Mucosa of rectum (tissue), 2 donors: Measurements from ENCODE around the gene ZNF93.
"Not testable (repeated sequence)": the region's sequence is repeated elsewhere in the genome, so short reads cannot be mapped to it uniquely, and the experiment has no call there.

Experiments used
- H3K27ac ChIP-seq, 2 donors: one replicate each; pipeline ENCODE4 v1.7.0; 2013; ENCODE audit warnings: inconsistent platforms in 2 of 2, low read depth in 2 of 2, low read length in 2 of 2
- H3K27me3 ChIP-seq, 2 donors: one replicate each; pipeline ENCODE4 v1.7.0; 2013; ENCODE audit warnings: low read length in 2 of 2; ENCODE audit not compliant: control insufficient read depth in 2 of 2, insufficient read depth in 2 of 2
- H3K36me3 ChIP-seq, 2 donors: one replicate each; pipeline ENCODE4 v1.7.0; 2013; ENCODE audit warnings: low read length in 2 of 2; ENCODE audit not compliant: control insufficient read depth in 2 of 2, insufficient read depth in 2 of 2
- H3K4me1 ChIP-seq, 2 donors: one replicate each; pipeline ENCODE4 v1.7.0; 2013; ENCODE audit warnings: low read length in 2 of 2, mild to moderate bottlenecking in 1 of 2; ENCODE audit not compliant: control insufficient read depth in 2 of 2, insufficient read depth in 2 of 2
- H3K4me3 ChIP-seq, 2 donors: one replicate each; pipeline ENCODE4 v1.7.0; 2013; ENCODE audit warnings: low read length in 2 of 2
- H3K9ac ChIP-seq, 2 donors: one replicate each; pipeline ENCODE4 v1.7.0; 2013; ENCODE audit warnings: low read length in 2 of 2, low read depth in 1 of 2, mild to moderate bottlenecking in 1 of 2
- H3K9me3 ChIP-seq, 2 donors: one replicate each; pipeline ENCODE4 v1.7.0; 2013; ENCODE audit warnings: low read length in 2 of 2; ENCODE audit not compliant: control insufficient read depth in 2 of 2
- donor health status: healthy.
- donor health status: Normal muscosa, but diverticular disease.

ZNF93 gene

GRCh38 chr19:19933432-19934314 is 32.9 kb downstream of the ZNF93 start:
- H3K4me3 ChIP-seq, H3K4me1 ChIP-seq, H3K27me3 ChIP-seq, H3K27ac ChIP-seq, H3K9ac ChIP-seq: not testable (repeated sequence)
- Histone ChIP-seq H3K9me3 (peaks cover 27 to 35% of the 10 kb centered on the region in 2 donors), H3K36me3 (peaks cover 5 to 13% of the 10 kb centered on the region in 2 donors)

- H3K27me3 ChIP-seq: no peaks in the 10 kb centered on the region
- peaks cover 26 to 31% of the 10 kb centered on the region in 2 donors for H3K9me3 ChIP-seq
- H3K4me3 ChIP-seq: no peak overlapping the region
- H3K36me3 ChIP-seq: peaks cover 5 to 10% of the 10 kb centered on the region in 2 donors
- H3K27ac ChIP-seq: no peak overlapping the region
- H3K4me1 ChIP-seq: no peaks in the 10 kb centered on the region
- no peak overlapping the region for H3K9ac ChIP-seq
Measured at GRCh38 chr19:19937403-19937802, 36.7 kb downstream of the ZNF93 start.

DNA sequence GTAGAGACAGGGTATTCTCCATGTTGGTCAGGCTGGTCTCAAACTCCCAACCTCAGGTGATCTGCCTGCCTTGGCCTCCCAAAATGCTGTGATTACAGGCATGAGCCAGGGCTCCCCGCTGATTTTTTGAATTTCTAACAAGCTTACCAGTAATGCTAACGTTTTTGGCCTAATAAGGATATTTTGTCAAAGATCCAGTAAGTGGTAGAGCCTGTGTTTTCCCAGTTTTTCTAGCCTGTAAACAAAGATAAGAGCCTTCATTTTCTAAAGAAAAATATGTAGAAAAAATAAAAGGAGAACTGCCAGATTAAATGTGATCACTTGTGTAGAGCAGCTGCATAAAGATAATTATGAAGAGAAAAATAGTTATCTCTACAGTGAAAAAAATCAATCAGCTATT is 37.7 kb downstream of the ZNF93 start:
- H3K9me3 ChIP-seq: peaks cover 21 to 22% of the 10 kb centered on the region in 2 donors
- H3K9ac ChIP-seq: no peak overlapping the region
- H3K4me1 ChIP-seq: no peaks in the 10 kb centered on the region
- peaks cover under 1 to 6% of the 10 kb centered on the region in 2 donors for H3K36me3 ChIP-seq
- H3K4me3 ChIP-seq: no peak overlapping the region
- no peak overlapping the region for H3K27ac ChIP-seq
- no peaks in the 10 kb centered on the region for H3K27me3 ChIP-seq

DNA sequence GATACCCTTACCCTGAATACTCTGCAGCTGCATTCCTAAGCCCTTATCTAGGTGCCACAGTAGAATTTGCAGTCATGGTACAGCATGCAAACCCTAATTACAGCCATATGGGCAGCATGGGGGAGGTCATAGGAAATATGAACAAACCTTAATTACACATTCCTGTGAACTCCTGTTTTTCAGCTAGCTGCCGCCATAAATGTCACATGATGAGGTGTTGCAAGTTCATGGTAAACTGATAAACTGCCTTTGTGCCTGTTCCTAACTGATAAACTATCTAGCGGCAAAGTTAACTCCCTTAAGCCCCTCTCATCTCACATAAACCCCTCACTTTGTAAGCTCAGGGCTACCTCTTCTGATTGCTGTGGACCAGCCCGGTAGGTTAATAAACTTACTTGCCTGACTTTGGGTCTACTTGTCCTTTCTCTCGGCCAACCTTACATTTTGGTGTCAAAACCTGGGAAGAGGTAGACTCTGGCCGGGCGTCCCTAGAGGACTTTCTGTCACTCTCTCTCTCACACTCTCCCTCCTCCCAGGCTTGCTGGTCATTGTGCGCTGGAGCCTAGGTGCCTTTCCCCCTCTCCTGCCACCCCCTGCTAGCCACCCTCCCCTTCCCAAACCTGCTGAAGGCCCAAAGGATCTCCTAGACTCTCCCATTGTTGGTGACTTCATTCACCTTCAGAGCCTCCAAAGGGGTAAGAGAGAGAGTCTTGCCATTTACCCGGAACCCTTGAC is 43.3 kb downstream of the ZNF93 start:
- Histone ChIP-seq H3K9me3 (peaks cover 0 to 2% of the 10 kb centered on the region in 2 donors), H3K4me1 (no peaks in the 10 kb centered on the region), H3K27me3 (no peaks in the 10 kb centered on the region), H3K27ac (no peak overlapping the region), H3K36me3 (no peaks in the 10 kb centered on the region), H3K9ac (no peak overlapping the region), H3K4me3 (no peak overlapping the region)

DNA sequence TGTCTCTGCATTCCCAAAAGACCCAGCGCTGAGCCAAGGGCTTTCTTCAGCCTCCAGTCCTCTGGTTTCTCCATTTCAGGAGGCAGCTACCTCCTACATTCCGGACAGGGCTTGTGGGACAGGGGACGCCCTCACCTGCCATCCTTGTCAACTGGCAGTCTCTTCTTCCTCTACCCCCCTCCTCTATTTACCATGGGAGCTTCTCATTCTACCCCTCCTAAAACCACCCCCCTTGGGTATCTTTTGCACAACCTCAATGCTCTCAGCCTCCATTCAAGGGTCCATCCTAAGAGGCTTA is 43.8 kb downstream of the ZNF93 start:
- H3K9me3 ChIP-seq: peaks cover 0 to 2% of the 10 kb centered on the region in 2 donors

DNA sequence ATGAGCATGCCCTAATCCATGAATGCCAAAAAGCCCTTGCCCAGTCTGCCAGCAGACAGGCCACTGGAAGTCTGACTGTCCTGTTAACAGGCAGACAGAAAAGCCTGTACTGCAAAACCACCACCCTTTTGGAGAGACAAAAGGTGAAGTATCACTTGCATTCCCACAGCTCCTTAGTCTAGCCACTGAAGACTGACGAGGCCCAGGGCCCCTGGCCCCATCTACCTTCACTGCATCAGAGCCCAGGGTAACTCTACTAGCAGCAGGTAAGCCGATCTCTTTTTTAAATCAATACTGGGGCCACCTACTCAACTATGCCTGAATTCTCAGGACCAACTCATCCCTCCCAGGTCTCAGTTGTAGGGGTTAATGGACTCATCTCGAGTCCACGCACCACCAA is 45.5 kb downstream of the ZNF93 start:
- Histone ChIP-seq H3K27me3 (no peaks in the 10 kb centered on the region), H3K9me3 (no peaks in the 10 kb centered on the region), H3K9ac (no peak overlapping the region)

More for the DNA sequence above, 43.8 kb downstream of the ZNF93 start:
- Histone ChIP-seq H3K27me3 (no peaks in the 10 kb centered on the region), H3K9ac (no peak overlapping the region), H3K27ac (no peak overlapping the region), H3K36me3 (no peaks in the 10 kb centered on the region), H3K4me1 (no peaks in the 10 kb centered on the region), H3K4me3 (no peak overlapping the region)

DNA sequence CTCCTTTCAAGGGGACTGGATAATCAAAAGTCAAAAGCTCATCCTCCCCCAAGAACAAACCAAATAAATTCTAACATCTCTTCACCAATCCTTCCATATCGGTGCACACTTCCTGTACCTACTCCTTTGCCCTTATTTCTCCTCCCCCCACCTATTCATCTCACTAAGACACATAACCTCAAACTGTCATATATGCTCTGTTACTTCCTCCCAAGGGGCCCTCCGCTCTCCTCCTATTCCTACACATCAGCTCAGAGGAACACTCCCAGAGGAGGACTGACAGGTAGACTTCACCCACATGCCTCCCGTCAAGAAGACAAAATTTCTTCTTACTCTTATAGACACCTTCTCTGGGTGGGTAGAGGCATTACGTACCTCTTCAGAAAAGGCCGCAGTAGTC is 48.1 kb downstream of the ZNF93 start:
- Histone ChIP-seq H3K9me3 (no peaks in the 10 kb centered on the region), H3K4me1 (no peaks in the 10 kb centered on the region), H3K9ac (no peak overlapping the region), H3K27me3 (no peaks in the 10 kb centered on the region), H3K36me3 (no peaks in the 10 kb centered on the region), H3K4me3 (no peak overlapping the region), H3K27ac (no peak overlapping the region)

More for the DNA sequence above, 45.5 kb downstream of the ZNF93 start:
- Histone ChIP-seq H3K36me3 (no peaks in the 10 kb centered on the region), H3K4me3 (no peak overlapping the region), H3K4me1 (no peaks in the 10 kb centered on the region), H3K27ac (no peak overlapping the region)

GRCh38 chr19:19955208-19955607 is 54.5 kb downstream of the ZNF93 start:
- H3K4me3 ChIP-seq: no peak overlapping the region
- no peaks in the 10 kb centered on the region for H3K4me1 ChIP-seq
- no peaks in the 10 kb centered on the region for H3K9me3 ChIP-seq
- no peaks in the 10 kb centered on the region for H3K27me3 ChIP-seq
- no peak overlapping the region for H3K9ac ChIP-seq
- no peaks in the 10 kb centered on the region for H3K36me3 ChIP-seq
- no peak overlapping the region for H3K27ac ChIP-seq

- H3K4me3 ChIP-seq: no peak overlapping the region
Measured at GRCh38 chr19:19956434-19957075, 55.8 kb downstream of the ZNF93 start.

GRCh38 chr19:19957766-19958165 is 57.0 kb downstream of the ZNF93 start:
- H3K4me3 ChIP-seq, H3K36me3 ChIP-seq, H3K27me3 ChIP-seq, H3K4me1 ChIP-seq, H3K9me3 ChIP-seq, H3K9ac ChIP-seq, H3K27ac ChIP-seq: not testable (repeated sequence)

More at GRCh38 chr19:19956434-19957075, 55.8 kb downstream of the ZNF93 start:
- Histone ChIP-seq H3K4me1 (no peaks in the 10 kb centered on the region), H3K9ac (no peak overlapping the region), H3K27ac (no peak overlapping the region), H3K36me3 (no peaks in the 10 kb centered on the region), H3K9me3 (no peaks in the 10 kb centered on the region), H3K27me3 (no peaks in the 10 kb centered on the region)
